GM19099 (cell line): Measurements from ENCODE around the gene WAPL.
A peak's percentile ranks its signal among the peaks of the same experiment; 100 is the strongest.

Experiments
- POLR2A ChIP-seq: IDR thresholded peaks from 3 replicates; pipeline ENCODE4 v1.6.1; 2011; ENCODE audit warnings: low read depth; ENCODE audit not compliant: insufficient read length; ENCODE audit errors: extremely low read depth

Gene WAPL

GRCh38 chr10:86389441-86390193, 132.0 kb downstream of the WAPL start:
- peak; percentile 46 for TF ChIP-seq POLR2A

DNA sequence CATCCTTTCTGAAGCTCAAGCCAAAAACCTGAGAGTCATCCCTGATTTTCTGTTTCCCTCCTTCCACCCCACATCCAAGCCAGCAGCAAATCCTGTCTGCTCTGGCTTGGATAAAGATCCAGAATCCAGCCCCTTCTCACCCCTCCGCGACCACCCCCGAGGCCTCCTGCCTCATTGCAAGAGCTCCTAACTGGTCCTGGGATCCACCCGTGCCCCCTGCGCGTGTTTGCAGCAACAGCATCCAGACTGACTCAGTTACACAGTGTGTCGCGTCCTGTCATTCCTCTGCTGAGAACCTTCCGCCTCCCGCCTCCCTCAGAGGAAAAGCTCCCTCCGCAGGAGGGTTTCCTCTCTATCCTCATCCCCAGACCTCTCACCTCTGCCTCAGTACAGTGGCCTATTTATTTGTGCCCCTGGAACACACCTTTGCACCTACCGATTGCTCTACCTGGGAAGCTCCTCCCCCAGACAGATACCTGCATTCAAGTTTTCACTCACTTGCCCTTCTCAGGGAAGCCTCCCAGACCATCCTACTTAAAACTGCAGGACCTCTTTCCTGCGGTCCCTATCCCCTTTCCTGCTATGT, 133.4 kb downstream of the WAPL start:
- no peak for TF ChIP-seq POLR2A

DNA sequence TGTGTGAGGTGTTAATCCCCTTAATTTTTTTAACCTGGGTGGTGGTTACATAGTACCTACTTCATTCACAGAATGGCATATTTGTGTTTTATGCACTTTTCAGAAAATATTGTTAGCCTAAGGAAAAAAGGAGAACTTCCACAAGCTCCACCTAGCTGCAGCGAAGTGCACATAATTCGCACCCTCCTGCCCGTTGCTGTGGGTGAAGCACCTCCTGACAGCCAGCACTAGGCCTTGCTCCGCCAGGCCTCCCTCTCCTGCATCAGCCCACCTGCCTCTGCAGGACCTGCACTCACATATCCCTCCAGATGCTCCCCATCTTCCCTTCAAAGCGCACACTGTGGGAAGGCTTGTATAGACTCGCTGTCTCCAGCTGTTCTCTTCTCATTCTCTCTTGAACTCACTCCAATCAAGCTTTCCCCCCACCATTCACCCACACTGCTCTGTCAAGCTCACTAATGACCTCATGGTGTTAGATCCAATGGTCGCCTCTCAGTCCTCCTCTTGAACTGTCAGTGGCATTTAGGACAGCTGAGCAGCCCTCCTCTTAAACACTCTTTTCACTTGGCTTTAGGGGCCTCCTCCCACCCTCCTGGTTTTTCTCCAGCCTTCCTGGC, 134.3 kb downstream of the WAPL start:
- no peak for TF ChIP-seq POLR2A

DNA sequence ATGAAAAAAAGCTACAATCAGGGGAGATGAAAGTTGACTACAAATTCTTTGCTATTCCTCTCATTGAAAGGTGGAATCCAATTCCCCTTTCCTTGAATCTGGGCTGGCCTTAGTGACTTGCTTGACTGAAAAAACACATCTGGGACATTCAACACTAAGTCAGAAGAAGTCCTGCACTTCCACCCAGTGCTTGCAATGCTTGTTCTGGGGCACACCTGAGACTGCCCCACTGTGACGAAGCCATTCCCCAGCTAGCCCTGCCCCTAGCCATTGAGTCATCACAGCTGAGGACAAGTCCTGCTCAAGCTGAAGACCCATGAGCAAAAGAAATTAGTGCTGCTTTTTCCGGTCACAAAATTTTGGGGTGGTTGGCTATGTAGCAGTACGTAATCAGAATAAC, 135.8 kb downstream of the WAPL start:
- no peak for TF ChIP-seq POLR2A
